Measurements from ENCODE around the gene NIPBL.
"Not testable (repeated sequence)": the region's sequence is repeated elsewhere in the genome, so short reads cannot be mapped to it uniquely, and the experiment has no call there.

Gene NIPBL

GRCh38 chr5:37093795-37094194, 217.2 kb downstream of the NIPBL start:
- not testable (repeated sequence) for DNase-seq

GRCh38 chr5:37099267-37099666, 222.7 kb downstream of the NIPBL start:
- not testable (repeated sequence) for DNase-seq

- no peak for DNase-seq
Observed at GRCh38 chr5:37103302-37103701, 226.7 kb downstream of the NIPBL start.

DNA sequence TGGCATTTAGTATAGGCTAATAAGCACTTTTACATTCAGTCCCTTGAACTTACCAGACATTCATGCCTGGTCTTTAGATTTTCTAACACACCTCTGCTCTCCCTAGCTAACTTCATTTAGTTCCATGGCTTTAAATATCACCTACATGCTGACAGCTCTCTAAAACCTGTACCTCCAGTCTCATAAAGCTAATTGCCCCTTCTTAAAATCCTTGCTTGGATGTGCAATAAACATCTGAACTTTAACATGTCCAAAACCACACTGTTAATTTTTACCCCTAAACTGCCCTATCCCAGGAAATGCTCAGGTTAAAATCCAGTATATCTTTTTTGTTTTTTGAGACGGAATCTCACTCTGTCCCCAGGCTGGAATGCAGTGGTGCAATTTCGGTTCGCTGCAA, 232.8 kb downstream of the NIPBL start:
- no peak for DNase-seq

GRCh38 chr5:37110135-37110534, 233.6 kb downstream of the NIPBL start:
- no peak for DNase-seq

DNA sequence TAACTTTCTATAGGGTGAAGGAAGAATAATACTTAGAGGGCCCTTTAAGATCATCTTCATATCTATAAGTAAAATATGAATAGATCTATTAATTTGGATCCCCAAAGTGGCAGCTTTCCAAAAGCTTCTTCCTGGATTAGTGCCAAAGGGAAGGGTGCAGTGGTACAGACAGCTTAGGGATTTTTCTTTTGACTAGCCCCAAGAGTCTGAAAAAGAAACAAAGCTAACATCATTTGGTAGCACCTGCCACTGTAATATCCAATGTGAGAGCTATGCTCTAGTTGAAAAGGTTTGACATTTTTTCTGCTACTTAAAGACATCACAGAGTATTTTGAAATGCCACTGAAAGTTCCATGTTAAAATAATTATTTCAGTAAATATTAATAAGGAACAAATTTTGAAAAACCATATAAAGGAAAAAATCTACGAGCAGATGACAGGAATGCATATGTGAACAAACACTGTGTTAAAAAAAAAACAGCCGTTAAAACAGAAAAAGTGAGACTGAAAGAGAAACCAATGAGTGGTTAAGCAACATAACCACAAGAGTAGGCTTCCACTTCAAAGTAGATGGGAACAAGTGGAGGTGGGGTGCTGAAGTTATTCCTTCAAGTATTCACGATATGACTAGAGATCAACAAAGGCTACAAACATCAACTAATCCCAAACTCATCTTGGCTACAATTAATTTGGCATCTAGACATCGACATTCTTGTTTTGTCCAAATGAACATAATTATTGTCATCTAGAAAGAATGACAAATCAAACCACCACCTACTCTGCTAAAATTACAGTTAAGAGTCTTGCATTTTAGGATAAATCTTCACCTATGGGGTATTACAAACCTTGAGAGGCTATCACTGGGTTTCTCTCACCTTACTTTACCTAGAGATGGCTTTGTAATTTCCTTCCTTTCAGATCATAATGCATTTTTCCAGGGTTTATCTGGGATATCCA, 235.1 kb downstream of the NIPBL start:
- DNase-seq: peak; percentile 63

DNA sequence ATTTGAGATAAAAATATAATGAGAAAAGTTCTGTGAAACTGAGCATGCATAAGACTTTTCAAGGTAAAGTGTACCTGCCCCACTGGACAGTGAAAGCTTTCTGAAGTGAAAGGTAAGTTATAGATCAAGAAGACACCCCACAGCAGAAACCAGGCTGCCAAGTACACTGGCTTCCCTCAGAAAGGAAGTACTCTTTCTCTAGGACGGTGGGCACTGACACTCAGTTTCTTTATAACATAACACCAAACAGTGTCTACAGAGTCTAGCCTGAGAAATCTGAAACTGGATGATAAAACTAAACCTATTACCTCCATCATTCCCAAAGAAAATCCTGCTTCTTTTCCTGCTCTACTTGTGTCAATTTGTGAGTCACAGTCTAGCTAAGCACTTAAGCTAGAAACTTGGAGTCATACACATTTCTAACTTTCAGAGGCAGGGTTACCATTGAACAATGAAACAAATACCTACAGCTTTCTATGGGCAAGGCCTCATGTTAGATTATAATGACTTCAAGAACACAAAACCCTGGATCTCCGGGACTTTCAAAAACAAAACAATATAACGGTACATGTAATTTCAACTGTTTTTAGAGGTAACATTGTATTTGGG, 235.9 kb downstream of the NIPBL start:
- DNase-seq: peak; percentile 15

Data from hematopoietic multipotent progenitor cell treated with erythropoietin and hydrocortisone succinate and interleukin-3 and kit ligand, for 6 days (in vitro differentiated cells).